ENCODE measurements around the gene KRTAP10-6.

DNA sequence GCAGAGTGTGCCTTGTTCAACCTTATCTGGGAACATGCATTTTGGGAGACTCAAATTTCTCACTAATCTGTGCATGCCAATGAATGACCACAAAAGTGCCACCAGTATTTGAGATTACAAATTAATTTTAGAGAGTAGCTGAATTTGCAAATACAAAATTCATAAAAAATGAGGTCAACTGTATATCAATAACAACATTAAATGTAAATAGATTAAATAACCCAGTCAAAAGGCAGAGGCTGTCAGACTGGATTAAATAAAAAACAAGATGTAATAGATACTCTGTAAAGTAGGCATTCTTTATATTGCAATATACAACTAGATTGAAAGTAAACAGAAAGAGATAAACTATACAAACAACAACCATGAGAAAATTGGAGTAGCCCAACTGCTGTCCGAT, 28.2 kb downstream of the KRTAP10-6 start:
- TF ChIP-seq POLR2AphosphoS5 (IDR thresholded peaks at IDR 0.05; ENCODE audit: low read depth, low read length) = no peak
- TF ChIP-seq, protein P1, sequence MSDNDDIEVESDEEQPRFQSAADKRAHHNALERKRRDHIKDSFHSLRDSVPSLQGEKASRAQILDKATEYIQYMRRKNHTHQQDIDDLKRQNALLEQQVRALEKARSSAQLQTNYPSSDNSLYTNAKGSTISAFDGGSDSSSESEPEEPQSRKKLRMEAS (IDR thresholded peaks at IDR 0.05) = no peak
- TF ChIP-seq, protein P2, sequence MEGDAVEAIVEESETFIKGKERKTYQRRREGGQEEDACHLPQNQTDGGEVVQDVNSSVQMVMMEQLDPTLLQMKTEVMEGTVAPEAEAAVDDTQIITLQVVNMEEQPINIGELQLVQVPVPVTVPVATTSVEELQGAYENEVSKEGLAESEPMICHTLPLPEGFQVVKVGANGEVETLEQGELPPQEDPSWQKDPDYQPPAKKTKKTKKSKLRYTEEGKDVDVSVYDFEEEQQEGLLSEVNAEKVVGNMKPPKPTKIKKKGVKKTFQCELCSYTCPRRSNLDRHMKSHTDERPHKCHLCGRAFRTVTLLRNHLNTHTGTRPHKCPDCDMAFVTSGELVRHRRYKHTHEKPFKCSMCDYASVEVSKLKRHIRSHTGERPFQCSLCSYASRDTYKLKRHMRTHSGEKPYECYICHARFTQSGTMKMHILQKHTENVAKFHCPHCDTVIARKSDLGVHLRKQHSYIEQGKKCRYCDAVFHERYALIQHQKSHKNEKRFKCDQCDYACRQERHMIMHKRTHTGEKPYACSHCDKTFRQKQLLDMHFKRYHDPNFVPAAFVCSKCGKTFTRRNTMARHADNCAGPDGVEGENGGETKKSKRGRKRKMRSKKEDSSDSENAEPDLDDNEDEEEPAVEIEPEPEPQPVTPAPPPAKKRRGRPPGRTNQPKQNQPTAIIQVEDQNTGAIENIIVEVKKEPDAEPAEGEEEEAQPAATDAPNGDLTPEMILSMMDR (IDR thresholded peaks at IDR 0.05; ENCODE audit: control extremely low read depth in 1 of 3, insufficient read depth in 1 of 3, low read depth in 1 of 3, low read length in 3 of 3) = no peak
- no peak for TF ChIP-seq KDM5A (IDR thresholded peaks at IDR 0.05; ENCODE audit: low read length)
- no peak for TF ChIP-seq TCF12 (IDR thresholded peaks at IDR 0.05; ENCODE audit: low read depth, low read length)
- no peak for TF ChIP-seq EP300 (IDR thresholded peaks at IDR 0.05; ENCODE audit: borderline replicate concordance in 1 of 2, low read depth in 2 of 2, low read length in 2 of 2)
- no peak for TF ChIP-seq YY1 (IDR thresholded peaks at IDR 0.05; ENCODE audit: low read depth, low read length)
- no peak for TF ChIP-seq TAF1 (IDR thresholded peaks at IDR 0.05; ENCODE audit: low read depth, low read length)
- TF ChIP-seq KDM1A (IDR thresholded peaks at IDR 0.05; ENCODE audit: borderline replicate concordance, low read length) = no peak
- no peak for TF ChIP-seq POLR2A (IDR thresholded peaks at IDR 0.05; ENCODE audit: control extremely low read depth in 1 of 2, low read depth in 2 of 2, low read length in 2 of 2)
- no peak for TF ChIP-seq RAD21 (IDR thresholded peaks at IDR 0.05 in 1 of 2, conservative IDR thresholded peaks at IDR 0.05 in 1 of 2; ENCODE audit: low read depth in 2 of 2, low read length in 2 of 2)
- TF ChIP-seq SUZ12 (IDR thresholded peaks at IDR 0.05; ENCODE audit: low read length) = no peak
- no peak for TF ChIP-seq SRF (IDR thresholded peaks at IDR 0.05; ENCODE audit: low read depth, low read length)
